Endothelial cell of umbilical vein (primary cell): Measurements from ENCODE around the gene ABHD4. TPM values are rescaled to one million over a fixed set of nuclear protein-coding genes. Genes with fewer than 3 reads are reported as not detected.

Experiments used
- BruUV-seq: library from RNA; stranded (reverse); fragments of 400-500 nt; replicated peaks from 2 replicates; lab custom pipeline; 2021; lab: Mats Ljungman, UMichigan
- CTCF ChIA-PET: fragments of 300-600, 350-600 bp; sonication (Branson Sonifier 250); formaldehyde crosslinking; loops from one replicate; lab custom pipeline; 2021; ENCODE audit warnings: antibody characterized with exemption, inconsistent platforms; lab: Charles Lee
- POLR2A ChIA-PET: fragments of 300-600, 350-600 bp; sonication (Branson Sonifier 250); formaldehyde crosslinking; loops from one replicate; lab custom pipeline; 2021; ENCODE audit warnings: antibody characterized with exemption, inconsistent platforms; lab: Charles Lee
- DNase-seq: peaks from one replicate; pipeline ENCODE4 v3.0.0-alpha.2; 2011; ENCODE audit warnings: low read depth, low spot score
- FAIRE-seq: peaks from 2 replicates; lab custom pipeline; 2011; peaks lifted over from hg19 to GRCh38; lab: Jason Lieb, UNC
- H2AFZ ChIP-seq: 2 replicates; pipeline ENCODE4 v1.6.0; 2012; ENCODE audit warnings: low read depth, low read length, control low read depth, inconsistent platforms
- H3K27ac ChIP-seq: 2 replicates; pipeline ENCODE4 v1.5.1; 2011; ENCODE audit warnings: low read depth, mild to moderate bottlenecking, control low read depth, low read length, moderate library complexity; ENCODE audit not compliant: insufficient read depth
- H3K27me3 ChIP-seq, 2 experiments: 2 replicates each; pipeline versions ENCODE4 v1.6.0 to v1.6.1; 2011; ENCODE audit warnings: low read length in 2 of 2, mixed read lengths in 1 of 2; ENCODE audit not compliant: control insufficient read depth in 2 of 2, insufficient read depth in 2 of 2
- H3K36me3 ChIP-seq, 2 experiments: 2 replicates in 1 of 2; 3 replicates in 1 of 2; pipeline ENCODE4 v1.5.1; 2011; ENCODE audit warnings: low read length in 2 of 2, mild to moderate bottlenecking in 1 of 2, moderate library complexity in 1 of 2; ENCODE audit not compliant: control insufficient read depth in 2 of 2, insufficient read depth in 2 of 2; ENCODE audit errors: extremely low read depth in 1 of 2
- H3K4me1 ChIP-seq: 3 replicates; pipeline ENCODE4 v1.5.1; 2011; ENCODE audit warnings: mild to moderate bottlenecking, low read length; ENCODE audit not compliant: control insufficient read depth, insufficient read depth; ENCODE audit errors: extremely low read depth
- H3K4me2 ChIP-seq: 2 replicates; pipeline ENCODE4 v1.6.1; 2011; ENCODE audit warnings: low read length, control low read depth, mixed read lengths; ENCODE audit not compliant: insufficient read depth
- H3K4me3 ChIP-seq, 3 experiments: fragments of 200-600 bp in 1 of 3; sonication (generic), shearing (Covaris generic) in 1 of 3; replicated peaks in 1 of 3; 2 replicates each; pipeline ENCODE4 v1.5.1; 2011 to 2016; ENCODE audit warnings: control low read depth in 3 of 3, low read length in 3 of 3, mild to moderate bottlenecking in 2 of 3, inconsistent platforms in 1 of 3, low read depth in 1 of 3, moderate library complexity in 1 of 3; ENCODE audit not compliant: insufficient read depth in 1 of 3
- H3K79me2 ChIP-seq: 2 replicates; pipeline ENCODE4 v1.6.0; 2012; ENCODE audit warnings: low read length, inconsistent platforms; ENCODE audit not compliant: control insufficient read depth, insufficient read depth
- H3K9ac ChIP-seq: replicated peaks from 2 replicates; pipeline ENCODE3; 2011; ENCODE audit warnings: low read length, control low read depth; ENCODE audit not compliant: insufficient read depth; ENCODE audit errors: extremely low read depth
- H3K9me1 ChIP-seq: replicated peaks from 3 replicates; pipeline ENCODE4 v1.6.0; 2011; ENCODE audit warnings: mild to moderate bottlenecking, low read length; ENCODE audit not compliant: control insufficient read depth, insufficient read depth; ENCODE audit errors: extremely low read depth
- H3K9me3 ChIP-seq: replicated peaks from 2 replicates; pipeline ENCODE4 v1.5.1; 2012; ENCODE audit warnings: low read length, inconsistent platforms; ENCODE audit not compliant: control insufficient read depth, insufficient read depth
- H4K20me1 ChIP-seq: replicated peaks from 2 replicates; pipeline ENCODE3; 2011; ENCODE audit warnings: mild to moderate bottlenecking, low read length; ENCODE audit not compliant: control insufficient read depth, insufficient read depth; ENCODE audit errors: extremely low read depth
- EZH2 ChIP-seq: IDR thresholded peaks from 2 replicates; pipeline ENCODE4 v1.6.1; 2012; ENCODE audit warnings: borderline replicate concordance, low read depth, mild to moderate bottlenecking, moderate library complexity, low read length, inconsistent platforms; ENCODE audit not compliant: severe bottlenecking
- FOS ChIP-seq: IDR thresholded peaks from 2 replicates; pipeline ENCODE4 v1.6.1; 2011; ENCODE audit warnings: mild to moderate bottlenecking, low read length, moderate library complexity, borderline replicate concordance; ENCODE audit not compliant: insufficient read depth
- GATA2 ChIP-seq: IDR thresholded peaks from 2 replicates; pipeline ENCODE4 v1.7.0; 2011; ENCODE audit warnings: low read depth, mild to moderate bottlenecking, moderate library complexity, mixed read lengths, low read length; ENCODE audit not compliant: insufficient read length, insufficient read depth
- JUN ChIP-seq: IDR thresholded peaks from 2 replicates; pipeline ENCODE4 v1.6.1; 2011; ENCODE audit warnings: borderline replicate concordance, low read depth; ENCODE audit not compliant: insufficient read length, insufficient read depth
- MAX ChIP-seq: IDR thresholded peaks from 2 replicates; pipeline ENCODE4 v1.6.1; 2011; ENCODE audit not compliant: insufficient read depth, insufficient read length
- MYC ChIP-seq: IDR thresholded peaks from one replicate; pipeline ENCODE4 v1.6.1; 2011; ENCODE audit warnings: mild to moderate bottlenecking, low read depth, low read length
- POLR2A ChIP-seq: IDR thresholded peaks from 2 replicates; pipeline ENCODE4 v1.6.1; 2012; ENCODE audit warnings: low read depth, mild to moderate bottlenecking, control low read depth, low read length
- POLR2AphosphoS5 ChIP-seq: IDR thresholded peaks from 2 replicates; pipeline ENCODE4 v1.6.1; 2012; ENCODE audit warnings: low read depth, mild to moderate bottlenecking, control low read depth, low read length, moderate library complexity; ENCODE audit not compliant: insufficient read depth
- dilution Hi-C: fragments of 300-500 bp; cut with MboI; formaldehyde crosslinking; loops from one replicate; pipeline ENCODE4 v1.15.0; 2019; ENCODE audit warnings: low sequenced_read_pairs; ENCODE audit not compliant: extremely low pct_ligation_motif_present
- intact Hi-C: fragments of 100-400 bp; cut with micrococcal nuclease; formaldehyde crosslinking; loops from one replicate; pipeline ENCODE4 v1.10.0; 2022
- polyA plus RNA-seq, 4 experiments: library from polyadenylated mRNA; depleted of rRNA in 3 of 4; stranded (reverse) in 3 of 4; unstranded in 1 of 4; fragments of >200 nt; gene quantifications; 2 replicates each; pipeline versions ENCODE4 v1.2.1 to v1.2.3, GENCODE V29; 2011 to 2012; ENCODE audit warnings: missing spikeins in 1 of 4
- total RNA-seq: library from RNA; stranded (reverse); gene quantifications from 2 replicates; pipeline ENCODE4 v1.2.3, GENCODE V29; 2021
- TF ChIP-seq, protein P1 (sequence below), 2 donors: IDR thresholded peaks; 1 replicate in 1 of 2; 2 replicates in 1 of 2; pipeline ENCODE4 v1.5.1; 2011; ENCODE audit warnings: low read length in 2 of 2, mild to moderate bottlenecking in 2 of 2, moderate library complexity in 2 of 2, control low read depth in 1 of 2, inconsistent platforms in 1 of 2, low read depth in 1 of 2; ENCODE audit not compliant: insufficient read depth in 1 of 2; ENCODE audit errors: extremely low read depth in 1 of 2

The ABHD4 gene
- total and polyA plus RNA-seq, 2 donors (not counting 3 experiments of a cell fraction or from before 2014, with no cell fraction given): 34.8 to 45.5 TPM

DNA sequence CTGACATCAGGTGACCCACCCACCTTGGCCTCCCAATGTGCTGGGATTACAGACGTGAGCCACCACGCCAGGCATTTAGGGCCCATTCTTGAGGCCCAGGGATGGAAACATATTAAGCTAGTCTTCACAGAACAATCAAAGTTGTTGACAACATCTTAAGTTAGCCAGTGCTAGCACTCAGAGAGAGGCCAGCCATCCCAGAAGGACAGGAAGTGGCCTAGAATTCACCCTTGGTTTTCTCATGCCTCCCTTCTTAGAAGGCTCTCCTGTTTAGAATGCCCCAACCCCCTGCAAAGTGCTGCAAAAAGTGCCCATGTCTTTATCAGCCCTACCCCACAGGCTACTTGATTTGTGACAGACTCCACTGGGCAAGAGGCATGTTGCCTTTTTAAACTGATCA, 58.1 kb downstream of the ABHD4 start:
- H3K4me1 ChIP-seq: peaks cover 35% of the 10 kb centered on the region
- H3K9ac ChIP-seq: no peak overlapping the region
- dilution Hi-C loops: no loop called here
- H3K9me1 ChIP-seq: no peaks in the 10 kb centered on the region
- H3K27me3 ChIP-seq: no peaks in the 10 kb centered on the region
- H3K36me3 ChIP-seq: no peaks in the 10 kb centered on the region
- TF ChIP-seq JUN: no peak
- TF ChIP-seq EZH2: no peak
- TF ChIP-seq POLR2AphosphoS5: no peak
- TF ChIP-seq, protein P1, sequence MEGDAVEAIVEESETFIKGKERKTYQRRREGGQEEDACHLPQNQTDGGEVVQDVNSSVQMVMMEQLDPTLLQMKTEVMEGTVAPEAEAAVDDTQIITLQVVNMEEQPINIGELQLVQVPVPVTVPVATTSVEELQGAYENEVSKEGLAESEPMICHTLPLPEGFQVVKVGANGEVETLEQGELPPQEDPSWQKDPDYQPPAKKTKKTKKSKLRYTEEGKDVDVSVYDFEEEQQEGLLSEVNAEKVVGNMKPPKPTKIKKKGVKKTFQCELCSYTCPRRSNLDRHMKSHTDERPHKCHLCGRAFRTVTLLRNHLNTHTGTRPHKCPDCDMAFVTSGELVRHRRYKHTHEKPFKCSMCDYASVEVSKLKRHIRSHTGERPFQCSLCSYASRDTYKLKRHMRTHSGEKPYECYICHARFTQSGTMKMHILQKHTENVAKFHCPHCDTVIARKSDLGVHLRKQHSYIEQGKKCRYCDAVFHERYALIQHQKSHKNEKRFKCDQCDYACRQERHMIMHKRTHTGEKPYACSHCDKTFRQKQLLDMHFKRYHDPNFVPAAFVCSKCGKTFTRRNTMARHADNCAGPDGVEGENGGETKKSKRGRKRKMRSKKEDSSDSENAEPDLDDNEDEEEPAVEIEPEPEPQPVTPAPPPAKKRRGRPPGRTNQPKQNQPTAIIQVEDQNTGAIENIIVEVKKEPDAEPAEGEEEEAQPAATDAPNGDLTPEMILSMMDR (IDR thresholded peaks at IDR 0.05; ENCODE audit: extremely low read depth in 1 of 2, insufficient read depth in 1 of 2, low read depth in 1 of 2, low read length in 2 of 2): no peak
- no peak for TF ChIP-seq MAX
- no peak for TF ChIP-seq POLR2A
- no peak for TF ChIP-seq FOS
- no peak for TF ChIP-seq GATA2
- no peak for TF ChIP-seq MYC
- no peak overlapping the region for H3K4me2 ChIP-seq
- H3K79me2 ChIP-seq: no peaks in the 10 kb centered on the region
- H4K20me1 ChIP-seq: no peaks in the 10 kb centered on the region
- H2AFZ ChIP-seq: peak overlapping the region; percentile 42
- ChIA-PET CTCF (interaction anchor here (0.6 to 9.9 kb wide), 10 partner anchors 12 to 197 kb away, joined by 3 to 293 read pairs (median 9); partner anchors contain the start of gene SLC7A7), POLR2A (interaction anchor here (0.6 kb wide), 1 partner anchor 44 kb away, joined by 3 read pairs; no protein-coding TSS in a partner anchor)
- intact Hi-C loops: no loop called here
- H3K27ac ChIP-seq: no peak overlapping the region
- no TSS peak for BruUV-seq
- DNase-seq (peak; percentile 42), FAIRE-seq (no peak)
- H3K9me3 ChIP-seq: no peaks in the 10 kb centered on the region
- no peak overlapping the region for H3K4me3 ChIP-seq
